Adrenal gland (tissue), 12 donors: ENCODE measurements around the gene EPHA3. TPM values are rescaled to one million over a fixed set of nuclear protein-coding genes. Genes with fewer than 3 reads are reported as not detected.

Source experiments
- DNase-seq, 7 donors: peaks; one replicate each; pipeline ENCODE4 v3.0.0-alpha.2; 2019 to 2020
- H3K27ac ChIP-seq, 5 donors: fragments of 200-600 bp; sonication (generic) in 4 of 5; 1 replicate in 3 of 5; 2 replicates in 2 of 5; pipeline versions ENCODE4 v1.5.1 to v1.8.0; 2016 to 2020; ENCODE audit warnings: mild to moderate bottlenecking in 1 of 5
- H3K27me3 ChIP-seq: fragments of 200-600 bp; 2 replicates; pipeline ENCODE4 v1.8.0; 2021
- H3K36me3 ChIP-seq, 2 donors: fragments of 200-600 bp; replicated peaks in 1 of 2; 1 replicate in 1 of 2; 2 replicates in 1 of 2; pipeline versions ENCODE4 v1.5.1 to v1.8.0; 2018 to 2022
- H3K4me1 ChIP-seq, 2 donors: fragments of 200-600 bp; replicated peaks in 1 of 2; 1 replicate in 1 of 2; 2 replicates in 1 of 2; pipeline versions ENCODE4 v1.5.1 to v1.8.0; 2018 to 2021
- H3K4me3 ChIP-seq, 4 donors: fragments of 200-600 bp; sonication (generic) in 3 of 4; one replicate each; pipeline ENCODE4 v1.5.1; 2016 to 2018
- H3K9me3 ChIP-seq, 3 donors: fragments of 200-600 bp; sonication (generic) in 1 of 3; replicated peaks in 1 of 3; 1 replicate in 2 of 3; 2 replicates in 1 of 3; pipeline versions ENCODE4 v1.5.1 to v1.8.0; 2016 to 2021
- CTCF ChIP-seq, 6 experiments: fragments of 450-650 bp in 4 of 6; fragments of 200-600 bp in 2 of 6; sonication (generic) in 1 of 6; IDR thresholded peaks; 1 replicate in 5 of 6; 2 replicates in 1 of 6; pipeline versions ENCODE4 v1.5.1 to v1.8.0; 2016 to 2021; ENCODE audit warnings: antibody characterized with exemption in 6 of 6, mild to moderate bottlenecking in 2 of 6, moderate library complexity in 1 of 6
- POLR2A ChIP-seq, 2 donors: fragments of 450-650 bp; IDR thresholded peaks; one replicate each; pipeline ENCODE4 v1.6.1; 2017; ENCODE audit warnings: antibody characterized with exemption in 2 of 2, mild to moderate bottlenecking in 2 of 2, moderate library complexity in 1 of 2
- WGBS, 4 donors: extraction: QIAGEN DNeasy Blood & Tissue Kit in 2 of 4; methylation state at CpG; one replicate each; pipeline versions ENCODE4 v1.1.5 to v1.1.7; 2013 to 2017; 5-methylcytosine and 5-hydroxymethylcytosine counted together
- intact Hi-C, 2 donors: fragments of 100-400 bp; cut with DNase I; formaldehyde crosslinking; loops; one replicate each; pipeline versions ENCODE4 v1.14.1 to v1.15.0; 2022 to 2023
- polyA plus RNA-seq, 3 donors: library from polyadenylated mRNA; stranded (reverse); fragments of 200-250 nt in 2 of 3; fragments of 350-450 nt in 1 of 3; fragmentation: Illumina TruSeq in 1 of 3; extraction: RNeasy Lipid Tissue Mini Kit (QIAGEN cat#74804) in 1 of 3; gene quantifications; one replicate each; pipeline ENCODE4 v1.2.3, GENCODE V29; 2013 to 2014
- total RNA-seq, 9 donors: library from RNA; depleted of rRNA in 4 of 9; stranded (reverse); fragments of >200 nt in 4 of 9; fragments of 120-200 nt in 1 of 9; fragmentation: NEBNext Ultra II Directional in 1 of 9; extraction: Animal tissue kit (Norgen Biotek cat#: 25700) in 1 of 9; gene quantifications; one replicate each; pipeline versions ENCODE4 v1.1.0 to v1.2.4, GENCODE V29; 2013 to 2023
- donor health status: healthy with polysubstance abuse.
- donor health status: Bipolar disorder and iron deficiency.
- donor health status: DM: yes; HTN: yes; CAD: no.
- donor health status: DM: no; HTN: no; CAD: no.
- donor health status: DM: no; HTN: no; CAD: no.
- donor health status: DM: yes; HTN: yes; CAD: no.

Gene EPHA3
- total and polyA plus RNA-seq, 12 donors = 0.17 to 5.1 (median 0.48) TPM

GRCh38 chr3:89067736-89068135 lies 39.7 kb upstream of the EPHA3 start:
- intact Hi-C loops = no loop called here
- 59 to 64% (median 63%) methylated on average over 2 of the region's 2 CpGs for WGBS, 4 donors

GRCh38 chr3:89072642-89073041 lies 34.8 kb upstream of the EPHA3 start:
- no peaks in the 10 kb centered on the region for H3K9me3 ChIP-seq
- H3K27me3 ChIP-seq = no peaks in the 10 kb centered on the region
- no peak overlapping the region for H3K27ac ChIP-seq
- no peaks in the 10 kb centered on the region for H3K4me1 ChIP-seq
- no peaks in the 10 kb centered on the region for H3K36me3 ChIP-seq
- intact Hi-C loops = no loop called here
- DNase-seq = no peak
- no peak overlapping the region for H3K4me3 ChIP-seq
- TF ChIP-seq POLR2A (IDR thresholded peaks at IDR 0.05) (no peak), CTCF (IDR thresholded peaks at IDR 0.05) (no peak)
- 47 to 54% (median 52%) methylated on average over 2 of the region's 2 CpGs for WGBS, 4 donors

More at GRCh38 chr3:89067736-89068135, 39.7 kb upstream of the EPHA3 start:
- no peak for DNase-seq
- H3K27ac ChIP-seq = no peak overlapping the region
- no peak overlapping the region for H3K4me3 ChIP-seq
- TF ChIP-seq POLR2A (IDR thresholded peaks at IDR 0.05) (no peak), CTCF (IDR thresholded peaks at IDR 0.05) (no peak)
- no peaks in the 10 kb centered on the region for H3K9me3 ChIP-seq
- H3K36me3 ChIP-seq = no peaks in the 10 kb centered on the region
- H3K27me3 ChIP-seq = no peaks in the 10 kb centered on the region
- no peaks in the 10 kb centered on the region for H3K4me1 ChIP-seq

GRCh38 chr3:89079944-89080343 lies 27.5 kb upstream of the EPHA3 start:
- TF ChIP-seq POLR2A (IDR thresholded peaks at IDR 0.05) (no peak), CTCF (IDR thresholded peaks at IDR 0.05) (no peak)
- intact Hi-C loops = no loop called here
- Histone ChIP-seq H3K4me3 (no peak overlapping the region), H3K9me3 (no peaks in the 10 kb centered on the region), H3K27ac (no peak overlapping the region), H3K27me3 (no peaks in the 10 kb centered on the region), H3K4me1 (no peaks in the 10 kb centered on the region), H3K36me3 (no peaks in the 10 kb centered on the region)
- no peak for DNase-seq
- WGBS, 4 donors = 56 to 64% (median 60%) methylated on average over 1 of the region's 1 CpG

GRCh38 chr3:89087851-89088250 lies 19.6 kb upstream of the EPHA3 start:
- Histone ChIP-seq H3K27me3 (no peaks in the 10 kb centered on the region), H3K4me3 (no peak overlapping the region), H3K4me1 (no peaks in the 10 kb centered on the region), H3K9me3 (no peaks in the 10 kb centered on the region), H3K36me3 (no peaks in the 10 kb centered on the region), H3K27ac (no peak overlapping the region)
- intact Hi-C loops = no loop called here
- TF ChIP-seq CTCF (IDR thresholded peaks at IDR 0.05) = no peak
- no peak for TF ChIP-seq POLR2A (IDR thresholded peaks at IDR 0.05)
- no peak for DNase-seq
- 61 to 84% (median 69%) methylated on average over 1 of the region's 1 CpG for WGBS, 4 donors
